HG03175 (cell line): ENCODE measurements around the gene FSIP2.
"Not testable (repeated sequence)": the region's sequence is repeated elsewhere in the genome, so short reads cannot be mapped to it uniquely, and the experiment has no call there.

ENCODE experiments used
- ATAC-seq: cut with Tn5 transposase; IDR thresholded peaks from one replicate; pipeline ENCODE4 v1.9.1; 2021; ENCODE audit warnings: mild to moderate bottlenecking, moderate library complexity; ENCODE audit not compliant: unreplicated experiment

Gene FSIP2

GRCh38 chr2:185806783-185807182 is 68.2 kb downstream of the FSIP2 start:
- no peak for ATAC-seq

DNA sequence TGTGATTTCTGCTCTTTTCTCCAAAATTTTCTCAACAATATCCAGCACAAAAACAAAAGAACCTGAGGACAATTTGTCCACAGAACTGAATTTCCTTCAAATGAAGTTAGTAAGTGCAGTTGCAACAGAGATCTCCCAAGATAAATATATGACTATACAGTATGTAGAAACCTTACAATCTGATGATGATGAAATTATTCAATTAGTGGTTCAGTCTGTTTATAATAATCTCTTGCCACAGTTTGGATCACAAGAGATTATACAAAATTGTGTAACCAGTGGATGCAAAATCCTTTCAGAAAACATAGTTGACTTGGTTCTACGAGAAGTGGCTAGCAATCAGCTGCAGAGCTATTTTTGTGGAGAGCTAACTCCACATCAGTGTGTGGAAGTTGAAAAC is 68.7 kb downstream of the FSIP2 start:
- ATAC-seq = no peak

GRCh38 chr2:185811580-185811979 is 73.0 kb downstream of the FSIP2 start:
- ATAC-seq = no peak

- ATAC-seq = no peak
Observed at GRCh38 chr2:185813707-185814106, 75.1 kb downstream of the FSIP2 start.

- no peak for ATAC-seq
Observed at GRCh38 chr2:185817991-185818390, 79.4 kb downstream of the FSIP2 start.

DNA sequence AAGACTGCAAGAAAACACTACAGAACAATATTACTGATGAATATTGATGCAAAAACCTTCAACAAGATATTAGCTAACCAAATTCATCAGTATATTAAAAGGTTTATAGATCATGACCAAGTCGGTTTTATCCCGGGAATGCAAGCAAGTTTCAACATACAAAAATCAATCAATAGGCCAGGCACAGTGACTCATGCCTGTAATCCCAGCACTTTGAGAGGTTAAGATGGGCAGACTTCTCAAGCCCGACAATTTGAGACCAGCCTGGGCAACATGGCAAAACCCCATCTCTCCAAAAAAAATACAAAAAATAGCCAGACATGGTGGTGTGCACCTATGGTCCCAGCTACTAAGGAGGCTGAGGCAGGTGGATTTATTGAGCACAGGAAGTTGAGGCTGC is 82.9 kb downstream of the FSIP2 start:
- no peak for ATAC-seq

DNA sequence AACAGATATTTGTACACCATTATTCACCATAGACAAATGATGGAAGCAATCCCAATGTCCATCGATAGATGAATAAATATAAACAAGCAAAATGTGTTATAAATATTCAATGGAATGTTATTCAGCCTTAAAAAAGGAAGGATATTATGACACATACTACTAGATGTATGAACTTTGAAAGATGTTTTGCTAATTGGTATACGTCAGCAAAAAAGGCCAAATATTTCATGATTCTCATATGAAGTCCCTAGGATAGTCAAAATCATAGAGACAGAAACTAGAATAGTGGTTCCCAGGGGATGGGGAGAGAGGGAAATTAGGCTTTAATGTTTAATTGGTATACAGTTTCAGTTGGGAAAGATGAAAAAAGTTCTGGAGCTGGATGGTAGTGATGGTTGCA is 85.2 kb downstream of the FSIP2 start:
- no peak for ATAC-seq

DNA sequence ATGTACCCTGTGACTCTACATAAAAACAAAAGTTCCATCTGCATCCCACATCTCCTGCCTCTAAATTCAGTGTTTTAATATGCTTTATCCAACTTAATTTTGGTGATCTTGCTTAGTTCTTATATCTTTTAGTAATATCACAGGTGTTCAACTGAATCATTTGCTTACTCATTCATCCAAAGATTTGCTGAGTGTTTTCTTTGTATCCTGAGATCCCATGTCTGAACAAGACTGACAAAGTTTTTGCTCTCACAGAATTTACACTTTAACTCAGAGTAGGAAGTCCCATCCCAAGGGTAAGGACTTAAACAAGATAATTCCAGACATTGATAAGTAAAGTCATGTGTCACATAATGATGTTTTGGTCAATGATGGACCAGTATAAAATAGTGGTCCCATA is 87.0 kb downstream of the FSIP2 start:
- ATAC-seq = no peak

DNA sequence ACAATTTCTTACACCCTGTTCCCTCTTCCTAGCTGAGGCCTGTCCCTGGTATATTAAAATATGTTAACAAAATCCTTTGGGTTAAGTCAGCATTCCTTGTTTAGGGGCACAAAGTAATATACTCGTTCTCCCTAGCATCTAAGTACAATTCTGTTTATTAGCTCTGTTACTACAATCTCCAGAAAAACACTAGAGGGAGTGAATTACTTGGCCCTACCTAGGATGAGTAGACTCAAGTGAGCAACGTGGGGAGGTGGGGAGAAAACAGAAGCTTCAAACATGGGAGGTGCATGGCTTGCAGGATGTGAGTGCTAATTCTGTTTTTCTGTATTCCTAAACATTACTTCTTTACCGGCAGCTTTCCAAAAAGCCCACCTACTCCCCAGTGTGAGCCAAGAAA is 89.7 kb downstream of the FSIP2 start:
- no peak for ATAC-seq

DNA sequence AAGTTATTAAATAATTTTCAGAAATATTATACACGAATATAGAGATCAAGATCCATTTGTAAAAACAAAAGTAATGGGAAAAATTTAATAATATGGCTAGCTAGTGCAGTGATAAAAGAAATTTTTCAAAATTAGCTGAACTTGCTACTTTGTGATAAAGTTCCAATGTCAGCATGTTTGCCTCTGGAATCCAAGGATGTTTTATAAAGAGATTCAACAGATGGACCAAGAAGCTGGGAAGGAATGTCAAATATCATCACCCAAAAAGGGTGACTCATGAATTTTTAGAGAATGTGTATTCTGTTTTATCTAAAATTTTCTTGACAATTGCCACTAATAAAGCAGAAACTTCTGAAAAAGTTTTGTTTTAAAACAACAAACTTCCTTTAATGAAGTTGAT is 95.3 kb downstream of the FSIP2 start:
- ATAC-seq = no peak

- no peak for ATAC-seq
Observed at GRCh38 chr2:185835974-185836373, 97.4 kb downstream of the FSIP2 start.

DNA sequence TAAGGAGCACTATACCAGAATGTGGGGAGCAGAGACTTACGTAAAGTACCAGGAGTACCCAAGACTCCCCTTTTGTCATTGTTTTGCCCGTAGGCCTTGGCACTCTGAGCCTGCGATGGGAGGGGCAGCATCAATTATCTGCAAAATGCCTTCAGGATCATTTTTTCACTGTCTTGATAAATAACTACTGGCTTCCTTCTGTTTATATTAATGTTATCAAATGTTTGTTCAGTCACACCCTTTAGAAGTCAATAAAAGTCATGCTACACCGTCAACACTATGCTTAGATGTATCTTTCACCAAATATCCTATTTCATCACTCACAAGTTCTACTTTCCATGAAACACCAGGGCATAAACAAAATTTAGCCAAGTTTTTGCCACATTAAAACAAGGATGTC is 116.3 kb downstream of the FSIP2 start:
- no peak for ATAC-seq

- ATAC-seq = no peak
Observed at GRCh38 chr2:185857691-185858090, 119.1 kb downstream of the FSIP2 start.

- ATAC-seq = no peak
Observed at GRCh38 chr2:185859506-185859905, 120.9 kb downstream of the FSIP2 start.

DNA sequence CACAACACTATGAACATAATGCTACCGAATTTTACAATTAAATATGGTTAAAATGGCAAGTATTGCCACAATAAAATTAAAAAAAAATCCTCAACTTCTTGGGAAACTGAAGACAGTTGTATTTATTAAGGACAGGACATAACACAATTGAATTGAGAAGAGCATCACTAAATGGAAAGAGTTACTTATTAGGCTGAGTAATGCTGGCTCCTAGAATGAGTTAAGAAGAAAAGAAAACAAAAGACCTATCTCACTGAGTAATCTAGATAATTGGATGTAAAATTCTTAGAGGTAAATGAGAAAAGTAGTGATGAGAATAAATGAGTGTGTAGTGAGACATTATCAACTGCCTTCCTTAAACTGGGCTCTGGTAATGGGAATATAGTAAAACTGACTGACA is 121.7 kb downstream of the FSIP2 start:
- no peak for ATAC-seq

- ATAC-seq = no peak
Observed at GRCh38 chr2:185862657-185863398, 124.2 kb downstream of the FSIP2 start.

DNA sequence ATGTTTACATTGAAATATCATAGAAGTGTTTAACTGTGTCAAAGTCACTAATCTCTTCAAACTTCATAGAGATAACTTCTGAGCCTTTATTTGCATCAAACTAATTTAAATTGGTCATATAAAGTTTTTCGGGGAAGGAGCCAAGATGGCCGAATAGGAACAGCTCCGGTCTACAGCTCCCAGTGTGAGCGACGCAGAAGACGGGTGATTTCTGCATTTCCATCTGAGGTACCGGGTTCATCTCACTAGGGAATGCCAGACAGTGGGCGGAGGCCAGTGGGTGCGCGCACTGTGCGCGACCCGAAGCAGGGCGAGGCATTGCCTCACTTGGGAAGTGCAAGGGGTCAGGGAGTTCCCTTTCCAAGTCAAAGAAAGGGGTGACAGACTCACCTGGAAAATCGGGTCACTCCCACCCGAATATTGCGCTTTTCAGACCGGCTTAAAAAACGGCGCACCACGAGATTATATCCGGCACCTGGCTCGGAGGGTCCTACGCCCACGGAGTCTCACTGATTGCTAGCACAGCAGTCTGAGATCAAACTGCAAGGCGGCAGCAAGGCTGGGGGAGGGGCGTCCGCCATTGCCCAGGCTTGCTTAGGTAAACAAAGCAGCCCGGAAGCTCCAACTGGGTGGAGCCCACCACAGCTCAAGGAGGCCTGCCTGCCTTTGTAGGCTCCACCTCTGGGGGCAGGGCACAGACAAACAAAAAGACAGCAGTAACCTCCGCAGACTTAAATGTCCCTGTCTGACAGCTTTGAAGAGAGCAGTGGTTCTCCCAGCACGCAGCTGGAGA is 126.1 kb downstream of the FSIP2 start:
- not testable (repeated sequence) for ATAC-seq

GRCh38 chr2:185875136-185875931 is 136.7 kb downstream of the FSIP2 start:
- no peak for ATAC-seq

- no peak for ATAC-seq
Observed at GRCh38 chr2:185876234-185876633, 137.6 kb downstream of the FSIP2 start.

DNA sequence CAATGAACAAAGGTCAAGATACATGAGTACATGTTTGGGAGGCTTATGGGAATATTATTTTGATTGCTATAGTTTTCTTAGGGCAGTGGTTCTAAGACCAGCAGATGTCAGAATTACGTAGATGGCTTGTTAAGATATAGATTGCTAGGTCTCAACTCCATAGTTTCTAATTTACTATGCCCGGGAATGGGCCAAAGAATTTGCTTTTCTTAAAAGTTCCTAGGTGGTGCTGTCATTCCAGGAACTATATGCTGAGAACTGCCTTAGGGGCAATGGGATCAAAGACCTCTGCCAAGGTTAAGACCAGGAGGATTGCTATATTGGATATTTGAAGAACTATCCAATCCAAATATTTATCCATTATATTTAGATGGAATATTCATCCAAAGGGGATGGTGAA is 141.8 kb downstream of the FSIP2 start:
- ATAC-seq = no peak
